Measurements from ENCODE around the gene NEAT1.

The NEAT1 gene

DNA sequence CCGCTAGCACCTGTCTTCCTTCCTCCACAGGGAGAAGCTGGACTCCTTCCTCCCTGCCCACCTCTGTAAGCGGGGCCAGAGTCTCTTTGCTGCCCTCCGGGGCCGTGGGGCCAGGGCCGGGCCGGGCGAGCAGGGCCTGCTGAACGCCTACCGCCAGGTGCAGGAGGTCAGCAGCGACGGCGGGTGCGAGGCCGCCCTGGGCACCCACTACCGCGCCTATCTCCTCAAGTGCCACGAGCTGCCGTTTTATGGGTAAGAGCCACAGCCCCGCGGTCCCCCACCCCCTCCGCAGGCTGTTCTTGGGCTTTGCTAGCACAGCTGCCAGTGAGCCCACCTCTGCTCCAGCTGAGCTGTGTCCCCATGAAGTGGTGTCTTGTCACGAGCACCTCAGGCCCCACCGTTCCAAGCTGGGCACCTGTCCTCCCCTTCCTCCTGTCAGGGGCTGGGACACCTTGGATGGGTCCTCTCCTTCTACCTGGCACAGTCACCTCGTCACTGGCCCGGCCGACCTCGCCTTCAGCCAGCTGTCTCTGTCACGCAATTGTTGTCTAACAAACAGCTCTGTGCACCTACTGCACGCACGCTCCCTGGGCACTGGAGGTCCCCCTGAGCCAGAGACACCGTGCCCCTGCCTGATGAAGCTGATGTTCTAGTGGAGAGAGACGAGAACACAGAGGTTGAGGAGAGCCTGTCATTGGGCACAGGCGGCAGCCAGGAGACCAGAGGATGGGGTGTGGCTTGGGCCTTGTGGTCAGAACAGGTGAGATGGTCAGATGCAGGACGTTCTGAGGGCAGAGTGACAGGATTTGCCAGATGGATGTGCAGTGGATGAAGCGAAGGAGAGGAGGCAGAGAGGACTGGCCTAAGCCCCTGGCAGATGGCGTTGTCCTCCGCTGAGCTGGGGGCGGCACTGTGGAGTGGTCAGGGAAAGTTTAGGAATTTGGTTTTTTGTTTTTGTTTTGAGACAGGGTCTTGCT lies 25.5 kb upstream of the NEAT1 start:
- ChIA-PET POLR2A (interaction anchor here (1.4 to 2.2 kb wide), 3 partner anchors 9 to 26 kb away, joined by 4 to 8 read pairs (median 4); partner anchors contain the start of gene NEAT1), CTCF (interaction anchor here (0.9 to 2.9 kb wide), 5 partner anchors 9 to 101 kb away, joined by 3 to 14 read pairs (median 4); no protein-coding TSS in a partner anchor)
- DNase-seq (ENCODE audit: extremely low spot score) = no peak
- TF ChIP-seq, protein P1, sequence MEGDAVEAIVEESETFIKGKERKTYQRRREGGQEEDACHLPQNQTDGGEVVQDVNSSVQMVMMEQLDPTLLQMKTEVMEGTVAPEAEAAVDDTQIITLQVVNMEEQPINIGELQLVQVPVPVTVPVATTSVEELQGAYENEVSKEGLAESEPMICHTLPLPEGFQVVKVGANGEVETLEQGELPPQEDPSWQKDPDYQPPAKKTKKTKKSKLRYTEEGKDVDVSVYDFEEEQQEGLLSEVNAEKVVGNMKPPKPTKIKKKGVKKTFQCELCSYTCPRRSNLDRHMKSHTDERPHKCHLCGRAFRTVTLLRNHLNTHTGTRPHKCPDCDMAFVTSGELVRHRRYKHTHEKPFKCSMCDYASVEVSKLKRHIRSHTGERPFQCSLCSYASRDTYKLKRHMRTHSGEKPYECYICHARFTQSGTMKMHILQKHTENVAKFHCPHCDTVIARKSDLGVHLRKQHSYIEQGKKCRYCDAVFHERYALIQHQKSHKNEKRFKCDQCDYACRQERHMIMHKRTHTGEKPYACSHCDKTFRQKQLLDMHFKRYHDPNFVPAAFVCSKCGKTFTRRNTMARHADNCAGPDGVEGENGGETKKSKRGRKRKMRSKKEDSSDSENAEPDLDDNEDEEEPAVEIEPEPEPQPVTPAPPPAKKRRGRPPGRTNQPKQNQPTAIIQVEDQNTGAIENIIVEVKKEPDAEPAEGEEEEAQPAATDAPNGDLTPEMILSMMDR (IDR thresholded peaks at IDR 0.05; ENCODE audit: control extremely low read depth, extremely low read depth, low read depth, missing control alignments) = no peak

DNA sequence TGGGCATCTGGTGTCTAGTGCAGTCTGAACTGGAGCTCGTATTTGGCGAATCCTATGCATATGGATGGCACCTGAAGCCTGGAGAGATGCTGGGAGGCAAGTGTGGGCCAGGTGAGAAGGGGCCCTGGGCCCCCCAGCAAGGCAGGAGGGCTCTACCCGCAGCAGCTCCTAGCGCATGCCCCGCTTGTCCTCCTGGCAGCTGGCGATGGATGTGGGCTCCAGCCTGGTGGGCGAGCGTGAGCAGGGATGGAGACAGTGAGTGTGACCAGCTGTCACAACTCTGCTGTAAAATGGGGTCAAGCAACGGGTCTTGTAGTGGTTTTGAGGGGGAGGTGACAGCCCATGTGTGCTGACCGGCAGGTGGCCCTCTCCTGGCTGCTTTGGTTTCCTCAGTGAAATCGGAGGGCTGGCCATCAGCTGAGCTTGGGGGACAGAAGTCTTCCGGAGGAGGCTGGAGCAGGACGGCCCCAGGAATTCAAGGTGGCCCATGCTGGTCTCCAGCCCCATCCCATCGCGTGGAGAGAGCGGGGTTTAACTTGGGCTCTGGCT lies 24.2 kb upstream of the NEAT1 start:
- POLR2A ChIA-PET = interaction anchor here (0.6 to 2.2 kb wide), 5 partner anchors 11 to 110 kb away, joined by 4 to 8 read pairs (median 5); partner anchors contain the start of gene NEAT1

DNA sequence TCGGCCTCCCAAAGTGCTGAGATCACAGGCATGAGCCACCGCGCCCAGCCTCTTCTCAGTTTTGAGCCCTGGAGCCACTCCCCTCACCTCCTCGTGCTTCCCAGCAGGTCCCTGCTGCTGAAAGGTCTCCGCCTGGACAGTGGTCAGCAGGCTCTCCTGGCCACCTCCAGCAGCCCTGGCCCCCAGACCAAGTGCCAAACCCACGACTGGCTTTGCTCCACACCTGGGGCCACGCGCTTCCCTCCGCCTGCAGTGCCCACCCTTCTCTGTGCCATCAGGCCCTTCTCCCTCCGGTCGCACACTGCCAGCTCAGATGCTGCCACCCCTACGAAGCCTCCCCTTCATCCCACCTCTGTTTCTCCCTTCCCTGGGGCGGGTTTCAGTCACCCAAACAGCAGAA lies 23.3 kb upstream of the NEAT1 start:
- POLR2A ChIA-PET = interaction anchor here (0.6 to 1.5 kb wide), 2 partner anchors 103 to 109 kb away, joined by 5 to 6 read pairs; no protein-coding TSS in a partner anchor
- TF ChIP-seq, protein P1 (IDR thresholded peaks at IDR 0.05; ENCODE audit: control extremely low read depth, extremely low read depth, low read depth, missing control alignments) = no peak
- DNase-seq (ENCODE audit: extremely low spot score) = no peak
- CTCF ChIA-PET = interaction anchor here (9.6 kb wide), 1 partner anchor 18 kb away, joined by 85 read pairs; no protein-coding TSS in a partner anchor

More for the DNA sequence above, 24.2 kb upstream of the NEAT1 start:
- no peak for DNase-seq (ENCODE audit: extremely low spot score)
- TF ChIP-seq, protein P1 (IDR thresholded peaks at IDR 0.05; ENCODE audit: control extremely low read depth, extremely low read depth, low read depth, missing control alignments) = no peak
- CTCF ChIA-PET = interaction anchor here (1.1 to 2.9 kb wide), 3 partner anchors 10 to 42 kb away, joined by 4 to 14 read pairs (median 4); no protein-coding TSS in a partner anchor

DNA sequence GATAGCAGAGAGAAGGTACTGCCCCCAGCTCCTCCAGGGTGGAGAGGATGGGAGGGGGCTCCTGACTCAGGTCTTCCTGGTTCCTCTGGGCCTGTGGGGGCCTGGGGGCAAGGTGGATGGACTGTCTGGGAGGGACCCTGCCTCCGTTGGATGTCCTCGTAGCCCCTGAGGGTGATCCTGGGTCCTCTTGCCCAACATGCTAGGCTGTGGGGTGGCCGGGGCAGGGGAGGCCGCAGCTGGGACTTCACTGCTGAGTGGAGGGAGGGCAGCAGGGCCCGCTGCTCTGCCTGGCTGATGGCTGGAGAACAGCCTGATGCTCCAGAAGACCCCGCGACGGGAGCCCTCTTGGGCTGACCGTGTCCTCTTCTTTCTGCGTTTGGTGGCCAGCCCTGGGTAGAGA lies 22.8 kb upstream of the NEAT1 start:
- TF ChIP-seq, protein P1 (IDR thresholded peaks at IDR 0.05; ENCODE audit: control extremely low read depth, extremely low read depth, low read depth, missing control alignments) = no peak
- ChIA-PET CTCF (interaction anchor here (0.9 to 9.6 kb wide), 2 partner anchors 9 to 18 kb away, joined by 3 to 85 read pairs; no protein-coding TSS in a partner anchor), POLR2A (interaction anchor here (1.4 kb wide), 1 partner anchor 13 kb away, joined by 4 read pairs; the partner anchor contains the start of gene FRMD8)
- DNase-seq (ENCODE audit: extremely low spot score) = no peak

DNA sequence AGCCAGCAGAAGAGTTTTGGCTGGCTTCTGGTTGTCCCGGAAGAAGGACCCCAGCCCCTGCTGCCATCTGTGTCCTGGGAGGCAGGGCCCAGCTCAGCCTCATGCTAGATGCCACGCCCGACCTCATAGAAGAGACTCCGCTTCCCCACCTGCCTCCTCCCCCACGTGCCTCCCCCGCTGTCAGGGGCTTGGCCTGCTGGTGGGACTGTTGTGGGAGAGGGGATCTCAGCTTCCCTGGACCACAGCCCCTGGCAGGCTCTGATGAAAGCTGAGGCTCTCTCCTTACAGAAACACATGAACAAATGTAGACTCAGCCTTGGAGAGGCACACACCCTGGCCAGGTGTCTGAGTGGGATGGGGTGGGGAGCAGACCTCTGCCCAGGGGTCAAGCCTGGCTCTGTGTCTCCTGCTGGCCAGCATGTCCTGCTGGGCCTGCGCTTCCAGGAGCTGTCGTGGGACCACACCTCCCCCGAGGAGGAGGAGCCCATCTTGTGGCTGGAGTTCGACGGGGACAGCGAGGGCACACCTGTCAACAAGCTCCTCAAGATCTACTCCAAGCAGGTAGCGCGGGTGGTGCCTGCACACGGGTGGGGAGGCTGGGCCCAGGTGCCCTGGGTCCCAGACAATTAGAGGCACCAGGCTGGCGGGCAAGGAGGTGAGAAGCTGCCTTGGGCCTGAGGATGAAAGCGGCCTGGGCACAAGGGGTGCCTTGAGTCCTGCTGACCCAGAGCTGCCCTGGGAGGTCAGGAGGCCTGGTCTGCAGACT lies 22.1 kb upstream of the NEAT1 start:
- no peak for DNase-seq (ENCODE audit: extremely low spot score)
- TF ChIP-seq, protein P1 (IDR thresholded peaks at IDR 0.05; ENCODE audit: control extremely low read depth, extremely low read depth, low read depth, missing control alignments) = no peak
- ChIA-PET POLR2A (interaction anchor here (1.1 to 1.4 kb wide), 3 partner anchors 13 to 105 kb away, joined by 4 read pairs; partner anchors contain the start of genes FRMD8 and NEAT1), CTCF (interaction anchor here (0.9 to 9.6 kb wide), 2 partner anchors 10 to 17 kb away, joined by 3 to 85 read pairs; no protein-coding TSS in a partner anchor)

Data from GM10248 (cell line).